Astrocyte (in vitro differentiated cells and primary cell): ENCODE data around the gene NME7.

Experiments used
- CTCF ChIP-seq: IDR thresholded peaks from 2 replicates; pipeline ENCODE4 v1.5.1; 2011; ENCODE audit warnings: low read depth, mild to moderate bottlenecking, inconsistent platforms, low read length, moderate library complexity; ENCODE audit not compliant: insufficient read depth
- EZH2 ChIP-seq: IDR thresholded peaks from 2 replicates; pipeline ENCODE4 v1.6.1; 2012; ENCODE audit warnings: mild to moderate bottlenecking, low read length, inconsistent platforms; ENCODE audit not compliant: insufficient read depth

DNA sequence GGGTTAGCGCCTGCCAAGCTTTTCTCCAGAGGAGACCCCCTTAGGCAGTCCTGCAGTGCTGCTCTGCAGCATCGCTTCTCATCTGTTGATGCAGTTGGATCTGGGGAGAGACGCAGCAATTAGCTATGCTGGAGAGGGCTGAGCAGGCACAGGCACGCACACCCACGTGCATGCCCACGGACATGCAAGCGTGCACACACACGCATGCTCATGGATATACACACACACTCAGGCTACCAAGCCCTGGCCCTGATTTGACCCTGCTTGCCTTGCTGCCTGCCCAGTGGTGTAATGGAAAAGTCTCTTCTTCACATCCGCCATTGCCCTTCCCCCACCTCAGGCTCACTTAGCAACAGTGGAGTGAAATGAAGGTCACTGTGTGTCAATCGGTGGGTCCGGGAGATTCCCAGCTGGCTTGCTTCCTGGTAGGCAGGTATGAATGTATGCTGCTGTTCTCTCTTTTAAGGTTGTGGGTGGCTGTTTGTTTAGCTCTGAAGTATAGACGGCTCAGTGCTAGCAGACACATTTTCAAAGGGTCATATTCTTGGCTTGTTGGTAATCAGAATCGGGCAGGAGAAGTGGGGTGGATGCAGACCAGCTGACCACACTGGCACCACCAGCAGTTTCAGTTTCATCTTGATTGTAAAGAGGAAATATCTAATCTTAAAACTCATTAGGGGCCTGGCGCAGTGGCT is 251.6 kb downstream of the NME7 start:
- TF ChIP-seq CTCF (no peak), EZH2 (no peak)
